Neural cell (in vitro differentiated cells): ENCODE measurements around the gene BRSK2.

Experiments
- CTCF ChIP-seq: fragments of 450-650 bp; IDR thresholded peaks from 2 replicates; pipeline ENCODE4 v1.5.1; 2014; ENCODE audit warnings: antibody characterized with exemption, mild to moderate bottlenecking, moderate library complexity; ENCODE audit not compliant: poor library complexity, severe bottlenecking
- EP300 ChIP-seq: fragments of 450-650 bp; conservative IDR thresholded peaks from 2 replicates; pipeline ENCODE4 v1.6.1; 2014; ENCODE audit warnings: antibody characterized with exemption, mild to moderate bottlenecking, moderate library complexity; ENCODE audit not compliant: poor library complexity, severe bottlenecking
- EZH2 ChIP-seq: fragments of 200-600, 300-800 bp; shearing (Covaris generic), sonication (generic); IDR thresholded peaks from 2 replicates; pipeline ENCODE4 v1.6.1; 2014; ENCODE audit warnings: antibody characterized with exemption, low read length, borderline replicate concordance, mild to moderate bottlenecking; ENCODE audit not compliant: insufficient read depth, poor library complexity, severe bottlenecking
- POLR2AphosphoS5 ChIP-seq: IDR thresholded peaks from 2 replicates; pipeline ENCODE4 v1.6.1; 2012
- RAD21 ChIP-seq: fragments of 450-650 bp; conservative IDR thresholded peaks from 2 replicates; pipeline ENCODE4 v1.6.1; 2014; ENCODE audit warnings: antibody characterized with exemption, mild to moderate bottlenecking, moderate library complexity
- SMC3 ChIP-seq: fragments of 450-650 bp; conservative IDR thresholded peaks from 2 replicates; pipeline ENCODE4 v1.6.1; 2014; ENCODE audit warnings: antibody characterized with exemption, mild to moderate bottlenecking, moderate library complexity; ENCODE audit not compliant: poor library complexity
- TAF1 ChIP-seq: IDR thresholded peaks from 2 replicates; pipeline ENCODE4 v1.6.1; 2012; ENCODE audit warnings: low read depth

- TF ChIP-seq CTCF: no peak
- no peak for TF ChIP-seq RAD21
- no peak for TF ChIP-seq POLR2AphosphoS5
- TF ChIP-seq EZH2: no peak
- no peak for TF ChIP-seq SMC3
- no peak for TF ChIP-seq TAF1
- no peak for TF ChIP-seq EP300
Observed at GRCh38 chr11:1372660-1373059, 17.1 kb upstream of the BRSK2 start.
